IPS-NIHi7 (cell line): Measurements from ENCODE around the gene MRPL36.
"Not testable (repeated sequence)": the region's sequence is repeated elsewhere in the genome, so short reads cannot be mapped to it uniquely, and the experiment has no call there.

ENCODE experiments used
- DNase-seq: peaks from one replicate; pipeline ENCODE4 v3.0.0; 2012; ENCODE audit warnings: mixed read lengths; ENCODE audit errors: extremely low spot score

The MRPL36 gene

GRCh38 chr5:1832511-1833250 lies 33.0 kb upstream of the MRPL36 start:
- DNase-seq, result no peak

- peak; percentile 47 for DNase-seq
These were observed 32.2 kb upstream of the MRPL36 start for GRCh38 chr5:1831677-1832313.

GRCh38 chr5:1831257-1831656 lies 31.6 kb upstream of the MRPL36 start:
- no peak for DNase-seq

GRCh38 chr5:1830571-1831228 lies 31.1 kb upstream of the MRPL36 start:
- DNase-seq, result no peak

- peak; percentile 67 for DNase-seq
These were observed 28.3 kb upstream of the MRPL36 start for GRCh38 chr5:1827886-1828397.

- no peak for DNase-seq
These were observed 27.6 kb upstream of the MRPL36 start for GRCh38 chr5:1827025-1827885.

GRCh38 chr5:1826235-1826980 lies 26.8 kb upstream of the MRPL36 start:
- no peak for DNase-seq

- no peak for DNase-seq
These were observed 25.5 kb upstream of the MRPL36 start for GRCh38 chr5:1824903-1825841.

- no peak for DNase-seq
These were observed 24.6 kb upstream of the MRPL36 start for GRCh38 chr5:1824109-1824821.

- DNase-seq, result no peak
These were observed 23.9 kb upstream of the MRPL36 start for GRCh38 chr5:1823381-1824034.

- DNase-seq, result no peak
These were observed 22.2 kb upstream of the MRPL36 start for GRCh38 chr5:1821862-1822261.

- DNase-seq, result no peak
These were observed 21.3 kb upstream of the MRPL36 start for GRCh38 chr5:1820926-1821325.

GRCh38 chr5:1820381-1820780 lies 20.7 kb upstream of the MRPL36 start:
- no peak for DNase-seq

- no peak for DNase-seq
These were observed 19.8 kb upstream of the MRPL36 start for GRCh38 chr5:1819458-1819857.

- DNase-seq, result no peak
These were observed 19.1 kb upstream of the MRPL36 start for GRCh38 chr5:1818784-1819183.

- no peak for DNase-seq
These were observed 17.8 kb upstream of the MRPL36 start for GRCh38 chr5:1817261-1818043.

- not testable (repeated sequence) for DNase-seq
These were observed 17.0 kb upstream of the MRPL36 start for GRCh38 chr5:1816495-1817089.

GRCh38 chr5:1815881-1816292 lies 16.2 kb upstream of the MRPL36 start:
- DNase-seq, result no peak
